Fibroblast of skin of right quadriceps (primary cell): Measurements from ENCODE around the gene ATAD3C.
"Not testable (repeated sequence)": the region's sequence is repeated elsewhere in the genome, so short reads cannot be mapped to it uniquely, and the experiment has no call there.

Experiments used
- DNase-seq: peaks from one replicate; pipeline ENCODE4 v3.0.0-alpha.2; 2013

The ATAD3C gene

DNA sequence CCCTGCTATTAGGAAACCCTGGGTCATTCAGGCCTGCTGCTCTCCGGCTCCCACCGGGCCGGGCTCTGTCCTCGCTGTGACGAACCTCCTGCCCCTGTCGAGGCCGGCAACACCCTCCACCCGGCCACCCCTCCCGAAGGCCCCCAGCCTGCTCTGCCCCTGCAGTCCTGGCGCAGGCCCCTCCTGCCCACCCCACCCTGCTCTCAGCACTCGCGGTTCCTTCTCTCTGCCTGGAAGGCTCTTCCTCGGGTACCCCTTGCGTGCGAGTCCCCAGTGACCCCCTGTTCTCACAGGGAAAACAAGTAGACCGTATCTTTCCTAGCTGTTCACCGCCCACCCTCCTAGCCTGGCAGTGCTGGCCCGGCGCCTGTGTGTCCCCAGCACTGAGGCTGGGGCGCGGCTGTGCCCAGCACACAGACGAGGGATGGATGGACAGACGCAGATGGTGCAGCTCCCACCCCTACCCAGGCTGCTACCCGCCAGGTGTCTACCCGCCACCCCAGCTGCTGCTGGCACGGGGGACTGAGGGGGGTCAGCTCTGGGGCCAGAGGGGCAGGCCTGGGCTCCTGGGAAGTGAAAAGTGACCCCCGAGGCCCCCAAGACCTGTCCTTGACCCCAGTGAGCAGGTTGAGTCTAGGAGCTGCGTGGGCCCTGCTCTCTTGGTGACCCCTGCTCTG is 17.1 kb upstream of the ATAD3C start:
- no peak for DNase-seq

DNA sequence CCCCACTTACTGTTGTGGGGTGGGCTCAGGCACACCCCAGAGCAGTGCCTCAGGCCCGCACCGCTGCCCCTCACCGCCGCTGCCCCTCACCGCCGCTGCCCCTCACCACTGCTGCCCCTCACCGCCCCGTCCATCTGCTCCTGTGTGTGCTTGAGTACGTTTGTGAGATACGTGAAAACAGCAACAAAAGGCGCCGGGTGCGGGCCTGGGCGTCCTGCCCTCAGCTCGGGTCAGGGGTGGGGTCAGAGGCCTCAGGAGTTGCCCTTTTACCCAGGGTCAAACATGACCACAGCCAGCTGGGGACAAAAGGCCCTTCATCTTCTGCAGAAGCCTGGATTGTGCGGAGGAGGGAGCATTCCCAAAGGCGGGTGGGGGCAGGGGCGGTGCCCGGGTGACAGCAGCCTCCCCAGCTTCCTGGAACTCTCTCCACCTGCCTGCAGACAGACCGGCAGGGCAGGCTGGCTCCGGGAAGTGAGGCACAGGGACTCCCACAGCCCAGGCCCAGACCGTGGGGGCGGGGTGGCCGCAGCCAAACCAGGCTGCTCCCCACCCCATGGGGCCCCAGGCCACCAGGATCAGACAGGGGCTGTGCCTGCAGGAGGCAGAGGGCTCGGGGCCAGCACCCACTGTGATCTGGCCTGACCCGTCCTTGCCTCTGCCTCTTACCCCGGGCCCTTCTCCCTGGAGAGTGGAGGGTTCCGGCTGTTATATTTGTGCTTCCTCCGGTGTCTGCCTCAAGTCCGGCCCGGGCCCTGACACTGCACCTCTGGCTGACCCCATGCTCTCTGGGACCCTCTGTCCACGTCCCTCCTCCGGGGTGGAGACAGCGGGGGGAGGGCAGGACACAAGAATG is 16.3 kb upstream of the ATAD3C start:
- no peak for DNase-seq

- DNase-seq = peak; percentile 66
These were observed 15.7 kb upstream of the ATAD3C start for GRCh38 chr1:1433804-1434130.

- no peak for DNase-seq
These were observed 15.2 kb upstream of the ATAD3C start for GRCh38 chr1:1434131-1434823.

- DNase-seq = no peak
These were observed 14.7 kb upstream of the ATAD3C start for GRCh38 chr1:1434824-1435105.

DNA sequence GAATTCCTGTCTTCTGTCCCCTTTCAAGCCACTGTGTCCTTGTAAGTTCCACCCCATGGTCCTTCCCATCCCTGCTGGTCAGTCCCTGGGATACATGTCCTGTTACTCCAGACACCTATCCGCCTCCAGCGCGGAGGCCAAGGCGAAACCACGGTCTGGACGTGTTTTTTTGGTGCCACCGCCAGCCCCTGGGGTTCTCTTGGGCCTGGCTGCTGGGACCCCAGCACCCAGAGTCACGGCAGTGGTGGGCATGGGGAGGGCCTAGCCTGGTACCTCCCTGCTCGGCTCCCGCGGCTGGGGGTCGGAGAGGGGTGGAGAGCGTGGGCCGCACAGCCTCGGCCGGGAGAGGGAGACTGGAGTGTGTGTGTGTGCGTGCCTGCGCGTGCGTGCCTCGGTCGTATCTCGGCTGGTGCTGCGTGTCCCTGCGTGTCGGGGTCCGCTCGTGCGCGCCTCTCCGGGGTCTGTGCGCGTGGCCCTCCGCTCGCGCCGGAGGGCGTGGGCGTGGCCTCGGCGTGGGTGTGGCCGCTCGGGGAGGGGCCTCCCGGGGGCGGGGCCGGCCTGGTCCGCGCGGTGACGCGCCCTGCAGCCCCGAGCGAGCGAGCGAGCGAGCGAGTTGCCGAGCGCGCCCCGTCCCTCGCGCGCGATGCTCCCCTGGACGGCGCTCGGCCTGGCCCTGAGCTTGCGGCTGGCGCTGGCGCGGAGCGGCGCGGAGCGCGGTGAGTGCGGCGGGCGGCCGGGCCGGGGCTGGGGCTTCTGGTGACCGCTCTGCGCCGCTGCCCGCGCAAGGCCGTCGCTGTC is 14.2 kb upstream of the ATAD3C start, which contains the start of gene VWA1:
VWA1 (plus strand) TSS at position 585 of the 798 bp plus-strand sequence; CDS start at position 644, 59 bp downstream.
- peak; percentile 70 for DNase-seq

GRCh38 chr1:1435911-1436629 is 13.4 kb upstream of the ATAD3C start:
- DNase-seq = no peak

GRCh38 chr1:1436630-1437032 is 12.9 kb upstream of the ATAD3C start:
- no peak for DNase-seq

DNA sequence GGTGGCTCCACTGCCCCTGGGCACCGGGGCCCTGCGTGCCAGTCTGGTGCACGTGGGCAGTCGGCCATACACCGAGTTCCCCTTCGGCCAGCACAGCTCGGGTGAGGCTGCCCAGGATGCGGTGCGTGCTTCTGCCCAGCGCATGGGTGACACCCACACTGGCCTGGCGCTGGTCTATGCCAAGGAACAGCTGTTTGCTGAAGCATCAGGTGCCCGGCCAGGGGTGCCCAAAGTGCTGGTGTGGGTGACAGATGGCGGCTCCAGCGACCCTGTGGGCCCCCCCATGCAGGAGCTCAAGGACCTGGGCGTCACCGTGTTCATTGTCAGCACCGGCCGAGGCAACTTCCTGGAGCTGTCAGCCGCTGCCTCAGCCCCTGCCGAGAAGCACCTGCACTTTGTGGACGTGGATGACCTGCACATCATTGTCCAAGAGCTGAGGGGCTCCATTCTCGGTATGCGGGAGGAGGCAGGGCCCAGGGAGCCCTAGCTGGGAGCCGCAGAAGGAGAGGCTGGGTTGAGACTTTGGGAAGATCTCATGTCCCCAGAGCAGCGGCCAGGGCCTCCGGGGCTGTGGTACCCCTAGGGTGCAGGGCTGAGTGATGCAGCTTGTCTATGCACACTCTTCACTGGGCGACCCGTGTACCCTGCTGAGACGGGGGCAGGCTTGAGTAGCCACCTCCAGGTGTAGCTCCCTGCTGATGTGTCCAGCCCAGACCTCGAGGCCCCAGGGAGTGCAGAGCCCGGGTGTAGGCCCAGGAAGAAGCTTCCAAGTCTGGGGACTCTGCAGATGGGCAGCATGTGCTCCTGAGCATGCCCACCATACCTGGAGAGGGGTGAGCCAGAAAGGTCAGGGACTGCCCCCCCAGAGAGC is 12.2 kb upstream of the ATAD3C start:
- no peak for DNase-seq

GRCh38 chr1:1437904-1438376 is 11.5 kb upstream of the ATAD3C start:
- DNase-seq = no peak

- no peak for DNase-seq
These were observed 10.7 kb upstream of the ATAD3C start for GRCh38 chr1:1438531-1439381.

DNA sequence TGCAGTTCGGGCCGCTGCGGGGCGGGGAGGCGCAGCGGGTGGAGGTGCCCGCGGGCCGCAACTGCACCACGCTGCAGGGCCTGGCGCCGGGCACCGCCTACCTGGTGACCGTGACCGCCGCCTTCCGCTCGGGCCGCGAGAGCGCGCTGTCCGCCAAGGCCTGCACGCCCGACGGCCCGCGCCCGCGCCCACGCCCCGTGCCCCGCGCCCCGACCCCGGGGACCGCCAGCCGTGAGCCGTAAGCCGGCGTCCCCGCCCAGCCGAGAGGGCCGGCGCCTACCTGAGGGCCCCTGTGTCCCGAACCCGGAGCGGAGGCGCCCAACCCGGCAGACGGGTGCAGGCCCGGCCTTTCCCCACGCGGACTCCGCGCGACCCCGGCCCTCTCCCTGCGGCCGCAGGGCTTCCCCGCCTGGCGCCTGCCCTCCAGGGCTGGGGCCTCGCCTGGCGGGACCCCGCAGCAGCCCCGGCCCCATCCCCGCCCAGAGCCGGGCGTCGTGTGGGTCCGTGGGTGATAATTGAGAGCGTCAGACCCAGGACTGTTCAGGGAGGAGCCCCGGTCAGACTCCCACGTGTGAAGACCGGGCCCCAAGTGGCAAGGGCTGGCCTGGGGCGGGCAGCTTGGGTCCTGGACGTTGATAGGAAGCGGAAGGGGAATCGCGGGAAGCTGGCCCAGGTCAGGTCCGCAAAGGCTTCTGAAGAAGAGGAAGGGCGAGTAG is 9.8 kb upstream of the ATAD3C start:
- no peak for DNase-seq

DNA sequence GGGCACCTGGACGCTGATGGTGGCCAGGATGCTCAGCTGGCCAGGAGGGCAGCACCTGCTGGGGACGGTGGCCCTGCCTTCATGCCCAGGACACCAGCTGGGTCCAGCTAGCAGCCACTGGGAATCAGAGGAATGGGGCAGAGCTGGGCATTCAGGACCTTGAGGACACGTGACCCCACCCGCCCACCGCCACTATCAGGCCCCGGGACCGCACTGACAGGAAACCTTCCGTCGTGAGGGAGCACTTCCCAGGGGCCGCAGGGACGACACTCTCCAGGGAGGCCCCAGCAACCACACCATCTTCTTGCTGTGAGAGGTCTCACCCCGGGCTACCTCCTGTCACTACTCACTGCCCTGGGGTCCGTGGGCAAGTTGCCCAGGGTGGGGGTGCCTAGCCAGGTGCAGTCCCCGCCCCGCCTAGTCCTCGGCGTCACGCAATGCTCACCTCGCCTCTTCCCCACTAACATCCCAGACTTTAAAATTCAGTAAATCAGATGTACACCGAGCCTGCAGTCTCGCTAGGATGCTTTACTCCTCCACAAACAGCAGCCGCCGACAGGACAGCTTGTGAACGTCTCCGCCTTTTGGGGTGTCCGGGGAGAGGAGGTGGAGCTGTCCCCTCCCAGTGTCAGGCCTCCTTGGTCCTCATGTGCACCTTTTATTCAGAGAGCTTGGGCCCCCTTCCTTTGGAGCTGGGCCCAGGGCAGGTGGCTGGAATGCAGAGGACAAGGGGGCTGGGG is 9.1 kb upstream of the ATAD3C start:
- no peak for DNase-seq

DNA sequence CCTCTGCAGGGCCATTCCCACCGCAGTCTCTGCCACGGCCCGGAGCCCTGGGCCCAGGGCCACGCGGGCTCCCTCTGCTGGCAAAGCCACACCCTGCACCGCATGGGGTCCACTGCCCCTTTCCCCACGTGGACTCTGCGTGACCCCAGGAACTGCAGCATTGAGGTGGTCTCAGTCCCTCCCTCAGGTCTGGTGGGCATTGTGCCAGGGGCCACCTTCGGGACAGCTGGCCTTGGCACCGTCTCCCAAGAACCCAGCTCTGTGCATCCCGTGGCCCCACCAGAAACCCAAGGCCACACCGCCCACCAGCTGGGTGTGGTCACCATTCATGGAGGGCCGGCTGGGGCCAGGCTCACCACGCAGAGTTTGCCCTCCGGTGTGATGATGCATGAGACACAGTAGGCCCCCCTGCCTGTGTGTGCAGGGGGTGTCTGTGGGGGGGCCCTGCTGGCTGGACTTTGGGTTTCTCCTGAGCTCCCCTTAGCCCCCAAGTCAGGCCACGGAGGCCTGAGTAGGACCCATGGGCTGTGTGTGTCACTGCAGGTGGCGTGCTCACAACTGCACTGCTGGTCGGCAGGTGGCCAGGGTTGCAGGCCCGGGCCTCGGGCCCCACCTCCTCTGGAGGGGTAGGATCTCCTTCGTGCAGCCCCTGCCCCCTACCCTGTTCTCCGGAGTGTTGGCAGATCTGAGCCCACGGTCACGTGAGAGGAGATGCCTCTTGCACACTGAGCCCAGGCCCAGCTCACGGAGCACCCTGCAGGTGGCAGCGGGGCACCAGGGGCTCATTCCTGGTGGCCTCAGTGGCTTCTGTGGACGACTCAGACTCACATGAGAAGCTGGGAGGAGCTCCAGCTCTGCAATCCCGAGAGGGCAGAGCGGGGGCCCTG is 8.2 kb upstream of the ATAD3C start:
- no peak for DNase-seq

- DNase-seq = no peak
These were observed 7.3 kb upstream of the ATAD3C start for GRCh38 chr1:1442069-1442770.

DNA sequence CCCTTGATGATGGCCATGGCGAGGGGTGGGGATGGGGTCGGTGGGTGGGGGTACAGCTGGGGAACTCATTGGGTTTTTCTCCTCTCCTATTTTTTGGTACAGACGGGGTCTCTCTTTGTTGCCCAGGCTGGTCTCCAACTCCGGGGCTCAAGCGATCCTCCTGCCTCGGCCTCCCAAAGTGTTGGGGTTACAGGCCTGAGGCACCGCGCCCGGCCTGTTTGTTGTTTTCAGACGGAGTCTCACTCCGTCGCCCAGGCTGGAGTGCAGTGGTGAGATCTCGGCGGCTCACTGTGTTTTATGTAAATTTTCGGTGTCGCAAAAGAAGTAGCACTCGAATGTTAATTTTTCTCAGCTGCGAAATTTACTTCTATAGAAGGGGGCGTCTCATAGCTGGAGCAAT is 2.9 kb upstream of the ATAD3C start:
- DNase-seq = not testable (repeated sequence)

GRCh38 chr1:1450616-1451015 is 1.1 kb downstream of the ATAD3C start:
- DNase-seq = not testable (repeated sequence)
